GM19372 (cell line): Measurements from ENCODE around the gene EIF4A2.
"Not testable (repeated sequence)": the region's sequence is repeated elsewhere in the genome, so short reads cannot be mapped to it uniquely, and the experiment has no call there.

Experiments used
- ATAC-seq: cut with Tn5 transposase; IDR thresholded peaks from one replicate; pipeline ENCODE4 v1.9.1; 2021; ENCODE audit warnings: mild to moderate bottlenecking, low read depth, moderate library complexity; ENCODE audit not compliant: unreplicated experiment

EIF4A2 gene

DNA sequence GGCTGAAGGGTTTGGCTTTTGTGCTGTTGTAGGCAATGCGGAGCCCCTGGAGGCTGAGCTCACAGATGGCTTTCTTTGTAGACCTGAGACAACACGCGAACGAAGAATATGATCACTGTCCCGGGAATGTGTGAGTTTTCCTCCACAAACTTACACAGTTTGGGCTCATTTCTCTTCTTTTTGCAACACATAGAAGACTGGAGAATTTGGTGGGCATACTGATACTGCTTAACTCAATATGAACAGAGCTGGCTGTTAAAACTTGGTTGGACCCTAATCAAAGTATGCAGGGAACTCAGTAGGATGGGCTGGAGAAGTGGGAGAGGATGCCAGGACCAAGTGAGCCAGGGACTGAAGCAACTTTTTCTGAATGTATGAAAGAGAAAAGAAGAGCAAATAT lies 35.1 kb downstream of the EIF4A2 start:
- no peak for ATAC-seq

DNA sequence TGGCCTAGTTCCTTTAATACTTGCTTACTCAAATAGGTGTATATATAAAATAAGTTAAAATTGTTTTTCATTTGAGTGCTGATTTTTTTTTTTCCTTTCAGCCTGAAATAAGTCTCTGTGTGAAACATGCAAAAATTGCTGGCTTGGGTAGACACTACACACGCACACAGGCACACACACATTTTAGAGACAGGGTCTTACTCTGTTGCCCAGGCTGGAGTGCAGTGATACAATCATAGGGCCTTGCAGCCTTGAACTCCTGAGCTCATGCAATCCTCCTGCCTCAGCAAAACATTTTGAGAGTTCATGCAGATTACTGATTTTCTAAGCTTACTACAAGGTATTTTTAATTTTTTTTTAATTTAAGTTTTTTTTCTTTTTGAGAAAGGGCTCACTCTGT lies 35.6 kb downstream of the EIF4A2 start:
- no peak for ATAC-seq

DNA sequence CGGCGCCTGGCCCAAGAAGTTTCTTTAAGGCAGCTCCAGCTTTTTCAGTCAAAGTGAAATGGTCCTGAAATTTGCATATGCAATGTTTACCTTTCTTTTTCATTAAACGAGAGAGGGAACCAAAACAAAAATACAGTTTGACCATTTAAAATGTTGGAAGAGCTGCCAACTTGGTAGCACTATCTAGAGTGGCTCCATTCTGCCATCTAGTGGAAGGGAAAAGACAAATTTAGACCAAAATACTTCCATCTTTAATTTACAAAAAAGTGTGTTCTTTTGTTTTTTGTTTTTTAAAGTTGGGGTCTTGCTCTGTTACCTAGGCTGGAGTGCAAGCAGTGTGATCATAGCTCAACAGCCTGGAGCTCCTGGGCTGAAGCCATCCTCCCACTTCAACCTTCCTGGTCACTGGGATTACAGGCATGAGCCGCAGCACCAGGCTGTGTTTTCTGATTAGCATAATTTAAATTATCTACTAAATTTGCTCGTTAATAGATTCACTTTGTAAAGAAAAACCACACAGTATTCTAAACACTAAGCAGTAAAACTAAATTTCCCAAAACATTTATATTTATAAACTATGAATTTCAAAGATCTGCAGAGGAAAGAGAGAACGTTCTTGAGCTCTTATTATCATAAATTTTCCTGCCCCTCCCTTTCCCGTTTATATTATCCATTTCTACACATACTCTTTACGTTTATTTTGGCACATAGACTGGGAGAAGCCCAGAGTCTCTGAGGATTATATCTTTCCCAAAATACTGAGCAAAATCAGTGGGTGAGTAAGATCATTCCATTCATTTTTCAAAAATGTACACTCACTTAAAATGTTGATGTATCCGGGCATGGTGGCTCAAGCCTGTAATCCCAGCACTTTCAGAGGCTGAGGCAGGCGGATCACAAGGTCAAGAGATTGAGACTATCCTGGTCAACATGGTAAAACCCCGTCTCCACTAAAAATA lies 38.3 kb downstream of the EIF4A2 start:
- ATAC-seq: no peak

DNA sequence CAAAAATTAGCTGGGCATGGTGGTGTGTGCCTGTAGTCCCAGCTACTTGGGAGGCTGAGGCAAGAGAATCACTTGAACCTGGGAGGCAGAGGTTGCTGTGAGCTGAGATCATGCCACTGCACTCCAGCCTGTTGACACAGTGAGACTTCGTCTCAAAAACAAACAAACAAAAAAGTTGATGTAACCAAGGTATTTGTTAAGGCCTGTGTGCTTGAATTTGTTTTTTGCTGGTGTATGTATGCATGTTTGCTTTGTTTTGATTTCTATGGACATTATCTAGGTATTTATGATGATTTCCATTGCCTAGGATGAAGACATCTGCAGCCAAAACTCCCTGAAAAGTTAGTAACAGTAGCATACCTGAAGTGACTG lies 39.0 kb downstream of the EIF4A2 start:
- not testable (repeated sequence) for ATAC-seq

DNA sequence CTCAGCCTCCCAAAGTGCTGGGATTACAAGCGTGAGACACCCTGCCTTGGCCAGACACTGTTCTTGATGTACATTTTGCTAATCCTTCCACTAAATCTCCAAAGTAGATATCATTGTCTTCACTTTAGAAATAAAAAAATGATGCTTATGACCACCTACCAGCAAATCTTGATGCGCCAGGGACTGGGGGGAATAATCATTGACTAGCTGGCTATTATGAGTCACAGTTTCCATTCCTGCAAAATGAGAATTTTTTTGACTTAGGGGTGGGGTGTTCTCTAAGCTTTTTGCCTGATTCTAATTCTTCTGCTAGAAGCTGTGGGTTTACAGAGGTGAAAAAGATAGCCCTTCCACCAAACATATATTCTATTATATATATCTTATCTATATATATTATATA lies 40.0 kb downstream of the EIF4A2 start:
- ATAC-seq: no peak

DNA sequence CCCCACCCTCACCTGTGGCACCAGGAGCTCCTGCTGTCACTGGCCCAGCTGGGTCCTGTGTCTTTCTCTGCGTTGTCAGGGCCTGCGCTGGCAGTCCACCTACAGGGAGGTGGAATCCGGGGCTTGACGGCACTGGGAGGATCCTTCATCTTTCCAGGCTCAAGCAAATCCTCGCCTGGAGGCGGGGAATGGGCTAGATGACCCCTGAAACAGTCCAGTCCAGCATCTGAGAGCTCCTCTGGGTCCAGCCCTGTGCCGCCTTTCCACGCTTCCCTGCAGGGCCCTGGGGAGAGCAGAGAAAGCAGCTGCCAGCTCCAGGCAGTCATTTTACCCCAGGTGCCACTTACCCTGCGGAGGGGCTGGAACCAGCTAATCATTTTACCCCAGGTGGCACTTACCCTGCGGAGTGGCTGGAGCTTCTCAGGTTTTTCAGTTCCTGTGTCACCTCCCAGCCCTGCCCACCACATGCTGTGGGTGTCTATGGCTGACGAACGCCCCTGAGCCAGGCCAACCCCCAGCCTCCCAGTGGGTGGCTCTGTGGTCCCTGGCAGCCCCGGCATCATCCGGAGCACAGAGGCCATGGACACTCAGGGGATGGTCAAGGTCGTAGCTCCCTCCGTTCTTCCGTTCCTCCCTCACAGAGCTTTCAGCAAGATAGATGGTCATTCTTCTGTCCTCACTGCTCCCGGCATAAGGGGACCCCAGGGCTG lies 41.2 kb downstream of the EIF4A2 start:
- no peak for ATAC-seq

DNA sequence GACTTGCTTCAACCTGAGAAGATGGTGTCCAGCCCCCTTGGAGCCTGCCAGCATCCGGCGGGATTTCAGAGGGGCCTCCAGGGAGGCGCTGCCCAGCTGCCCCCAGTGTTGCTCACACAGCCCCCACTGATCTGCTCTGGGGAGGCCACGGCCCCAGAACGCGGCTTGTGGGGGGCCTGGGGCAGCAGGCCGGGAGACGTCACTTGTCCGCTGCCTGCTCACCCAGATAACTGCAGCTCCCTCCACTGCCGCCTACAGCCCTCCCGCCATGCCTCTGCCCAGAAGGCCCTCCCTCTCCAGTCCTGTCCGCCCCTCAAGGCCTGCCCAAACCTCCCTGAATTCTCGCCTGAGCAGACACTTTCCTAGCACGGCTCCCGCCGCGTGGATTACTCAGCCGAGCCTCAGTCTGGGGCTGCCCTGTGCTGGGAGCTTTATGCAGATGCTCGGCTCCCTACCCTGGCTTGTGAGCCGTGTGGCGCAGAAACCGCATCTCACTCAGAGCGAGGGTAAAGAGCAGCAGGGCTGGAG lies 42.0 kb downstream of the EIF4A2 start:
- ATAC-seq: no peak

DNA sequence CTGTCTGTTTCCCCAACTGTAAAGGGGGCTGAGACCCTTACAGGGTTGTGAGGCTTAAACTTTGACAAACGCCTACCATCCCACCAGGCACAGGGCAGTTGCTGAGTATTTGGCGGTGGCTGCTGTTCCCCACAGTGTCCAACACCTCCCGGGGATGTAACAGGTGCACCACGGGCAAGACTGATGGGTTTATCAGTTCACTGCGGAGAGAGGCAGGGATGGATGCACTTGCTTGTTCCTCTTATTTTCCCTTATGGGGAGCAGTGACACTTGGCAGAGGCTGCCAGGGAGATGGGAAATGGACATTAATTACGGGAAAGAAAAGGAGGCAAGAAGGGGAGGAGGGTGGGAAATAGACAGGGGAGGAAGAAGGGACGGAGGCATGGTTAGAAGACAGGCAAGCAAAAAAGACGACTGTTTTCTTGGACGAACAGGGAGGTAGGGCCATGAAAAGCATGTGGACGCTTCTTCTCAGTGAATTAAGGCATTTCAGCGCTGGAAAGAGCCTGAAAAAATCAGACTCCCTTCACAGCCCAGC lies 42.6 kb downstream of the EIF4A2 start:
- no peak for ATAC-seq

DNA sequence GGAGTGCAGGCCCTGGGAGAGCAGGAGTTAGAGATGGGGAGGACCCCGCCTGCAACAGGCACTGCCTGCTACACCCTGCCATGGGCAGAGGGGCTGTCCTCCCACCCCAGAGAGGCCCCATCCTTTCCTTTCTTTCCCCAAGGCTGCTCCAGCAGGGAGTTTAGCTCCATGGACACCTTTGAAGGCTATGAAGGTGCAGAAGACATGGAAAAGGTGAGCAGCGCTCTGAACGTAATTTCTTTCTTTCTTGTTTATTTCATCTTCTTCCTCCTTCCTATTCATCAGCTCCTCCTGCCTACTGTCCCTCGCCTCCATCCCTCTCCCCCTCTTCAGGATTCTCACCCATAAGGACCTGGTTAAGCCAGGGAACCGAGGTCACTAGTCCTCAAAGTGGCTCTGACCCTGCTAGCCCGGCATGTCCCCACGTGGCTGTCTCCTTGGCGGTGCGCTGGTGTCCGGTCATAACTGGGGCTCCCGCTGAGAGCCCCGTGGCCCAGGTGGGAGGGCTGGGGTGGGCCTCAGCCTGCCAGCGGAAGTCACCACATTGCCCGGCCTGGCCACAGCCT lies 43.1 kb downstream of the EIF4A2 start:
- ATAC-seq: no peak

DNA sequence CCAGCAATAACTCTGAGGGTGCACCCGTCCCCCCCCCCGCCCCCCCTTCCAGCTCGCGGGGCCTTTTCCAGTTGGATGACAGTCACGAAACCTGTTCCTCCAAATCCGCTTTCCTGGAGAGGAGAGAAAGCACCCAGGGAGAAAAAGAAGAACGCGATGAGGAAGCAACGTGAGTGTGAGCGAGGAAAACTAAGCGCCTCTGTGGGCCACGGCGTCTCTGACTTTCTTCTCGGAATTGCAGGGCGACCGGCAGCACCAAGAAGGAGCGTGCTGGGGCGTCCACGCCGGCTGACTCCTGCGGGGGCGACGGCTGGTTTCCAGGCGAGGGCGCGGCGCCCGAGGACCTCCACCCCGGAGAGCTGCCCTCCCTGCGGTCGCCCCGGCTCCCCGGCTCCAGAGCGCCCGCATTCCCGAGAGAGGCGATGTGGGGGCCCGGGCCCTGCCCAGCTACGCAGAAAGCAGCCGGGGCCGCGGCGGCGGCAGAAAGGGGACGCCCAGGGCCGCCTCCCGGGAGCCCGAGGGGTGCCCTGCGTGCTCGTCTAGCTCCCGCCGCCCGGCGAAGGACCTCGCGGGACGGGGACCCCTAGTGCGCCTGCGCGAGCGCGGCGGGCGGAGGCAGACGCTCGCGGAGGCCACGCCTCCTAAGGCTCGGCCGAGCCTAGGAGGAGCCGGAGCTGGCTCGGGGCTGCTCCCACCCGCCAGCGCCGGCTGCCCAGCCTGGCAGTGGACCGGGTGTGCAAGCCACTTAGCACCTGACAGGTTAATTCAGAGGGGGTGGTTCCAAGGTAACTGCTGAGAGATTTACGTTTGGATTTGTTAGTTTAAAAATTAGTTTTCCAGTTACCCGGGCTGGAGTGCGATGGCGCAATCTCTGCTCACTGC lies 43.8 kb downstream of the EIF4A2 start:
- peak; percentile 89 for ATAC-seq

DNA sequence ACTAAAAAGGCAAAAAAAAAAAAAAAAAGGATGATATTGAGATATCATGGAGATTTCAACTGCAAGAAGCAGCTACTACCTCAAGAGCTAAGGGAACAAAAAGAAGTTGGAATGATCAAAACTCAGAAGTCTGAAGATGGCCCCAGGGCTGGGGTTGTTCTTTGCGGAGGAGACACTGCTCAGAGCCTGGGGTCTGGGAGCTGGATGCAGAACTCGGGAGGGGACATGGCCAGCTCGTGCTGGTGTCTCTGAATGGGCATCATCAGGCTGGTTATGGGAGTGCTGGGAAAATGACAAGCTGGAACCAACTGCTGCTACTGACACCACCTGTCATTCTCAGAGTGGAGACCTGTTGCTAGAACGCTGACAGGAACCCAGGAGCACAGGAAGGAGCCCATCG lies 45.0 kb downstream of the EIF4A2 start:
- ATAC-seq: no peak

DNA sequence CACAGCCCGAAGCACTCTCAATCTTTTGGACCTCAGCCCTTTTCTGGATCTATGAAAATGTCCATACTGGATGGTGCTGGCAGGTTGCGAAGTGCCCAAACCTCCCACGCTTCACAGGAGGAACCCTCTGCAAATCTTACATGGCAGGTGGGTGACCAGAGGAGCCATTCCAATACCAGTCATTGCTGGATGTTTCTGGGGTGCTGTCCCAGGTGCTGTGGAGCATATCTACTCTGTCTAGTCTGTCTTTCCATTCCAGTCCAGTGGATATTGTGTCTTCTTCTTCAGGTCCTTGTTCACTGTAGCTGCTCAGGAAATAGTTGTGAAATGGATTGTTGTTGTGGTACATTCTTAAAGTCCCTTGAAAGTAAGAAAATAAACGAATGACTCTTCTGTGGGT lies 48.4 kb downstream of the EIF4A2 start:
- no peak for ATAC-seq

DNA sequence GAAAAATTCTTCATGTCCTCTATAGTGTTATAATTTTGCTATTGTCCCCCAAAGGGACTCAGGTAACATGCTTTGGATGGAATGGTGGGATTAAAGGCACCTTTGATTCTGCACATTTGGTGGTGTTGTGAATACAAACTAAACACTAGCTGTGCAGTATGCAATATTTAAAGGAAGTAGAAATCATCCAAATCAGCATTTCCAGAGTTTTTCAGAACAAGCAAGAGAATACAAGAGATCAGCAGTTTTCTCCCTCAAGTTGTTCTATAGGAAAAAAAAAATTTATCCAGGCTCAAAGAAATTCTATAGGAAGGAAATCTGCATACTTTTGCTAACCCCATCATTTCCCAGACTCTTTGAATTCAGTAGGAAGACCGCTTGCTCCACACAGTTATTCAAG lies 48.9 kb downstream of the EIF4A2 start:
- ATAC-seq: no peak
